ENCODE measurements around the gene LSM14A.

DNA sequence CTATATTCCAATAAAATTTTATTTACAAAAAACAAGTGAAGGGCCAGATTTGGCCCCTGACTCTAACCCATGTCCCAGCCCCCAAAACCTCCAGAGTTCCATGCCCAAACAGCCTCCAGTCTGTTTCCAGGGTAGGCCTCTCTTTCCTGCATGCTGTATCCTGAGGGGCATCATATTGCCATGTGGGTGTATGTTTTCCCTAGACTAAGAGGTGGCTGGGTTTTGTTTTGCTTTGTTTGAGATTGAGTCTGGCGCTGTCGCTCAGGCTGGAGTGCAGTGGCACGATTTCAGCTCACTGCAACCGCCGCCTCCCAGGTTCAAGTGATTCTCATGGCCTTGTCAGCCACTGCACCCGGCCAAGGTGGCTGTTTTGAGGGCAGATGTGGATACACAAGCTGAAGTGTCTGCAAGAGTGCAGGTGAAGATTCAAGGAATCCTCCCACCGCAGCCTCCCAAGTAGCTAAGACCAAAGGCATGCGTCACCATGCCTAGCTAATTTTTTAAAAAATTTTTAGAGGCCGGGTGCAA is 23.6 kb upstream of the LSM14A start:
- TF ChIP-seq, protein P1, sequence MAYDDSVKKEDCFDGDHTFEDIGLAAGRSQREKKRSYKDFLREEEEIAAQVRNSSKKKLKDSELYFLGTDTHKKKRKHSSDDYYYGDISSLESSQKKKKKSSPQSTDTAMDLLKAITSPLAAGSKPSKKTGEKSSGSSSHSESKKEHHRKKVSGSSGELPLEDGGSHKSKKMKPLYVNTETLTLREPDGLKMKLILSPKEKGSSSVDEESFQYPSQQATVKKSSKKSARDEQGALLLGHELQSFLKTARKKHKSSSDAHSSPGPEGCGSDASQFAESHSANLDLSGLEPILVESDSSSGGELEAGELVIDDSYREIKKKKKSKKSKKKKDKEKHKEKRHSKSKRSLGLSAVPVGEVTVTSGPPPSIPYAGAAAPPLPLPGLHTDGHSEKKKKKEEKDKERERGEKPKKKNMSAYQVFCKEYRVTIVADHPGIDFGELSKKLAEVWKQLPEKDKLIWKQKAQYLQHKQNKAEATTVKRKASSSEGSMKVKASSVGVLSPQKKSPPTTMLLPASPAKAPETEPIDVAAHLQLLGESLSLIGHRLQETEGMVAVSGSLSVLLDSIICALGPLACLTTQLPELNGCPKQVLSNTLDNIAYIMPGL (CRISPR knock-in tag; IDR thresholded peaks at IDR 0.05), result no peak
- TF ChIP-seq FOXK1 (CRISPR knock-in tag; IDR thresholded peaks at IDR 0.05), result no peak
- TF ChIP-seq, protein P2, sequence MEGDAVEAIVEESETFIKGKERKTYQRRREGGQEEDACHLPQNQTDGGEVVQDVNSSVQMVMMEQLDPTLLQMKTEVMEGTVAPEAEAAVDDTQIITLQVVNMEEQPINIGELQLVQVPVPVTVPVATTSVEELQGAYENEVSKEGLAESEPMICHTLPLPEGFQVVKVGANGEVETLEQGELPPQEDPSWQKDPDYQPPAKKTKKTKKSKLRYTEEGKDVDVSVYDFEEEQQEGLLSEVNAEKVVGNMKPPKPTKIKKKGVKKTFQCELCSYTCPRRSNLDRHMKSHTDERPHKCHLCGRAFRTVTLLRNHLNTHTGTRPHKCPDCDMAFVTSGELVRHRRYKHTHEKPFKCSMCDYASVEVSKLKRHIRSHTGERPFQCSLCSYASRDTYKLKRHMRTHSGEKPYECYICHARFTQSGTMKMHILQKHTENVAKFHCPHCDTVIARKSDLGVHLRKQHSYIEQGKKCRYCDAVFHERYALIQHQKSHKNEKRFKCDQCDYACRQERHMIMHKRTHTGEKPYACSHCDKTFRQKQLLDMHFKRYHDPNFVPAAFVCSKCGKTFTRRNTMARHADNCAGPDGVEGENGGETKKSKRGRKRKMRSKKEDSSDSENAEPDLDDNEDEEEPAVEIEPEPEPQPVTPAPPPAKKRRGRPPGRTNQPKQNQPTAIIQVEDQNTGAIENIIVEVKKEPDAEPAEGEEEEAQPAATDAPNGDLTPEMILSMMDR (IDR thresholded peaks at IDR 0.05), result no peak
- TF ChIP-seq ATF2 (CRISPR knock-in tag; IDR thresholded peaks at IDR 0.05; ENCODE audit: borderline replicate concordance, low read depth), result no peak
- no peak for TF ChIP-seq E2F1 (CRISPR knock-in tag; IDR thresholded peaks at IDR 0.05)
- no peak for TF ChIP-seq JUN (CRISPR knock-in tag; IDR thresholded peaks at IDR 0.05)
- TF ChIP-seq MAX (CRISPR knock-in tag; IDR thresholded peaks at IDR 0.05), result no peak
- no peak for TF ChIP-seq ESRRA (CRISPR knock-in tag; IDR thresholded peaks at IDR 0.05; ENCODE audit: borderline replicate concordance)
